Measurements from ENCODE around the gene LMAN1L.
A peak's percentile ranks its signal among the peaks of the same experiment; 100 is the strongest.
"Not testable (repeated sequence)": the region's sequence is repeated elsewhere in the genome, so short reads cannot be mapped to it uniquely, and the experiment has no call there.

The LMAN1L gene

GRCh38 chr15:74782259-74783071 lies 30.2 kb upstream of the LMAN1L start:
- no peak for DNase-seq (ENCODE audit: low read depth in 2 of 2)

GRCh38 chr15:74783072-74783807 lies 29.4 kb upstream of the LMAN1L start:
- no peak for DNase-seq (ENCODE audit: low read depth in 2 of 2)

GRCh38 chr15:74783808-74784175 lies 28.8 kb upstream of the LMAN1L start:
- no peak for DNase-seq (ENCODE audit: low read depth in 2 of 2)

GRCh38 chr15:74784426-74785193 lies 28.0 kb upstream of the LMAN1L start:
- DNase-seq (ENCODE audit: low read depth in 2 of 2), result no peak

GRCh38 chr15:74785194-74786032 lies 27.2 kb upstream of the LMAN1L start:
- DNase-seq (ENCODE audit: low read depth in 2 of 2), result no peak

GRCh38 chr15:74786081-74786480 lies 26.6 kb upstream of the LMAN1L start:
- DNase-seq (ENCODE audit: low read depth in 2 of 2), result not testable (repeated sequence)

- DNase-seq (ENCODE audit: low read depth in 2 of 2), result no peak
These were observed 26.0 kb upstream of the LMAN1L start for GRCh38 chr15:74786551-74787165.

GRCh38 chr15:74787251-74788041 lies 25.2 kb upstream of the LMAN1L start:
- peak; percentile 72 to 84 for DNase-seq (ENCODE audit: low read depth in 2 of 2)

GRCh38 chr15:74788042-74788682 lies 24.5 kb upstream of the LMAN1L start:
- no peak for DNase-seq (ENCODE audit: low read depth in 2 of 2)

- no peak for DNase-seq (ENCODE audit: low read depth in 2 of 2)
These were observed 23.9 kb upstream of the LMAN1L start for GRCh38 chr15:74788683-74789151.

- DNase-seq (ENCODE audit: low read depth in 2 of 2), result no peak
These were observed 23.4 kb upstream of the LMAN1L start for GRCh38 chr15:74789171-74789631.

GRCh38 chr15:74789741-74790079 lies 22.9 kb upstream of the LMAN1L start:
- no peak for DNase-seq (ENCODE audit: low read depth in 2 of 2)

GRCh38 chr15:74790080-74790916 lies 22.3 kb upstream of the LMAN1L start:
- no peak for DNase-seq (ENCODE audit: low read depth in 2 of 2)

- DNase-seq (ENCODE audit: low read depth in 2 of 2), result no peak
These were observed 21.6 kb upstream of the LMAN1L start for GRCh38 chr15:74791007-74791406.

GRCh38 chr15:74791667-74792066 lies 21.0 kb upstream of the LMAN1L start:
- no peak for DNase-seq (ENCODE audit: low read depth in 2 of 2)

- DNase-seq (ENCODE audit: low read depth in 2 of 2), result no peak
These were observed 20.2 kb upstream of the LMAN1L start for GRCh38 chr15:74792227-74793016.

- DNase-seq (ENCODE audit: low read depth in 2 of 2), result peak in 1 of 2 donors; percentile 62
These were observed 19.3 kb upstream of the LMAN1L start for GRCh38 chr15:74793135-74794028.

All from stimulated activated CD8-positive, alpha-beta memory T cell treated with anti-CD3 and anti-CD28 coated beads, Interleukin-15, amount 100 ng/mL, for 4 hours (primary cell).